GM12865 (cell line): ENCODE data around the gene SLC39A10.
A peak's percentile ranks its signal among the peaks of the same experiment; 100 is the strongest.

Experiments used
- DNase-seq: peaks from one replicate; pipeline ENCODE4 v3.0.0; 2010; ENCODE audit warnings: low read depth
- H3K4me3 ChIP-seq: 2 replicates; pipeline ENCODE4 v1.5.1; 2011; ENCODE audit warnings: mild to moderate bottlenecking, low read depth, low read length, control low read depth
- TF ChIP-seq, protein P1 (sequence below): IDR thresholded peaks from 2 replicates; pipeline ENCODE4 v1.5.1; 2011; ENCODE audit warnings: low read length, control low read depth, low read depth, inconsistent platforms; ENCODE audit not compliant: insufficient read depth; ENCODE audit errors: missing control alignments

Gene SLC39A10

DNA sequence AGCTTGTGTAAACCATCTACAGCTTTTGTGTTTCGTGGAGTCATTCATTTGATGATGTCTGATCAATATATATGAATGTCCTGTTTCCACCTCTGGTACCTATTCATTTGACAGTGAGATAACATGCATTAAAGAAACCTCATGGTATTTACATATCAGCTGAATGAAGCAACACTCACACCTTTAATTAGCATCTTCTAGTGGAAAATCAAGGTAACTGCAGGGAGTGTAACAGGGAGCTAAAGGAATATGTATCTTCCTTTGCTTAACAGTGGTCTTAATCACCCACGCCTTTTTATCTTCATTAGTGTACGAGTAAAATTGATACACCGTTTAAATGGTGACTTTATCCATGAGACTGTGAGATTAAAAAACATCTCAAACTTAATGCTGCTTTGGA is 15.6 kb downstream of the SLC39A10 start:
- DNase-seq: no peak
- TF ChIP-seq, protein P1, sequence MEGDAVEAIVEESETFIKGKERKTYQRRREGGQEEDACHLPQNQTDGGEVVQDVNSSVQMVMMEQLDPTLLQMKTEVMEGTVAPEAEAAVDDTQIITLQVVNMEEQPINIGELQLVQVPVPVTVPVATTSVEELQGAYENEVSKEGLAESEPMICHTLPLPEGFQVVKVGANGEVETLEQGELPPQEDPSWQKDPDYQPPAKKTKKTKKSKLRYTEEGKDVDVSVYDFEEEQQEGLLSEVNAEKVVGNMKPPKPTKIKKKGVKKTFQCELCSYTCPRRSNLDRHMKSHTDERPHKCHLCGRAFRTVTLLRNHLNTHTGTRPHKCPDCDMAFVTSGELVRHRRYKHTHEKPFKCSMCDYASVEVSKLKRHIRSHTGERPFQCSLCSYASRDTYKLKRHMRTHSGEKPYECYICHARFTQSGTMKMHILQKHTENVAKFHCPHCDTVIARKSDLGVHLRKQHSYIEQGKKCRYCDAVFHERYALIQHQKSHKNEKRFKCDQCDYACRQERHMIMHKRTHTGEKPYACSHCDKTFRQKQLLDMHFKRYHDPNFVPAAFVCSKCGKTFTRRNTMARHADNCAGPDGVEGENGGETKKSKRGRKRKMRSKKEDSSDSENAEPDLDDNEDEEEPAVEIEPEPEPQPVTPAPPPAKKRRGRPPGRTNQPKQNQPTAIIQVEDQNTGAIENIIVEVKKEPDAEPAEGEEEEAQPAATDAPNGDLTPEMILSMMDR: peak; percentile 7
- H3K4me3 ChIP-seq: no peak overlapping the region

DNA sequence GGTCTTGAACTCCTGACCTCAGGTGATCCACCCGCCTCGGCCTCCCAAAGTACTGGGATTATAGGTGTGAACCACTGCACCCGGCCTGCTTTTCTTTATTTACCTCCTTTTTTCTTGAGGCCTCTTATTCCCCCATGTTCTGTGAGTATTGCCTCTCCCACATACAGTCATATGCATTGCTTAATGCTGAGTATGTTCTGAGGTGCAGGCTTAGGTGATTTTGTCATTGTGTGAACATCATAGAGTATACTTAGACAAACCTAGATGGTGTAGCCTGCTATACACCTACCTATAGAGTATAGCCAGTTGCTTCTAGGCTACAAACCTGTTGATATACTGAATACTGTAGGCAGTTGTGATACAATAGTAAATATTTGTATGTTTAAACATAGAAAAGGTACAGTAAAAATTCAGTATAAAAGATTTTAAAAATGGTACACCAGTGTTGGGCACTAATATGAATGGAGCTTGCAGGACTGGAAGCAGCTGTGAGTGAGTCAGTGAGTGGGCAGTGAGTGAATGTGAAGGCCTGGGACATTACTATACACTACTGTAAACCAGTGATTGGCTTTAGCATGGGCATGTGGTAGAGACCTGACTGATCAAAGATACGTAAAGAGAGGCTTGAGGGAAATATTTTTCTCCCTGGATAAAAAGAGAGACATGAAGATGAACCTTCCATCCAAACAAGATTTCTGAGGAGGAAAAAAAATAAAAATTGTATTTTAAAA is 17.6 kb downstream of the SLC39A10 start:
- no peak overlapping the region for H3K4me3 ChIP-seq
- TF ChIP-seq, protein P1: no peak
- no peak for DNase-seq

DNA sequence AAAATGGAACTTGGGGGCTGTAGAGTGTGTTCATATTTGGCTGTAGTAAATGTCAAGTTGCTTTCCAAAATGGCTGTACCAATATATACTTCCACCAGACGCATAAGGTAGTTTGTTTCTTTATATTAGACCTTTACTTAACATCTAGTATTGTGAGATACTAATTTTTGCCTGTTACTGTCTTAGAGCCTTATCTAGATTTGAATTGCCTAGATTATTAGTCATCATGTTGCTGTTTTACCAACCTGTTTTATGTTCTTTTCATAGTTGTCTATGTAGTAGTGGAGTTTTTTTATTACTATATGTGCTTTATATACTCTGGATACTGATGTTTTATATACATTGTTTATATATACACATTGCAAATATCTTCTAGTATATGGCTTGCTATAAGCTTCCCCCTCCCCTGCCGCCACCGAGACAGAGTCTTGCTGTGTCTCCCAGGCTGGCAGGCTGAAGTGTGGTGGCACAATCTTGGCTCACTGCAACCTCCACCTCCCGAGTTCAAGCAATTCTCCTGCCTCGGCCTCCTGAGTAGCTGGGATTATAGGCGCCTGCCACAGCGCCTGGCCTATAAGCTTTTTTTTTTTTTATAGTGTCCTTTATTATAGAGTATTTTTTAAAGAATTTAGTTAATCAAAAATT is 18.9 kb downstream of the SLC39A10 start:
- H3K4me3 ChIP-seq: no peak overlapping the region
- no peak for DNase-seq
- TF ChIP-seq, protein P1: no peak

DNA sequence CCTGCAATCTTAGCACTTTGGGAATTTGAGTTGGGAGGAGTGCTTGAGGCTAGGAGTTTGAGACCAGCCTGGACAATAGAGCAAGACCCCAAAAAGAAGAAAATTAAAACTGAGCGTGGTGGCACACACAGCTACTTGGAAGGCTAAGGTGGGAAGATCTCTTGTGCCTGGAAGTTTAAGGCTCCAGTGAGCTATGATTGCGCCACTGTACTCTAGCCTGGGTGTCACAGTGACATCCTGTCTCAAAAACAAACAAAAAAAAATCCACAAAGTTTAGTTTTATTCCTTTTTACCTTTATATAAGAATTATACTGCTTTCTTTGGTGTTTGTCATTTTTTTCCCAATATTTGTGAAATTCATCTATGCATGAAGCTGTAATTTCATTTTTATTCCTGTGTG is 20.3 kb downstream of the SLC39A10 start:
- TF ChIP-seq, protein P1: no peak
- no peak overlapping the region for H3K4me3 ChIP-seq
- DNase-seq: no peak

DNA sequence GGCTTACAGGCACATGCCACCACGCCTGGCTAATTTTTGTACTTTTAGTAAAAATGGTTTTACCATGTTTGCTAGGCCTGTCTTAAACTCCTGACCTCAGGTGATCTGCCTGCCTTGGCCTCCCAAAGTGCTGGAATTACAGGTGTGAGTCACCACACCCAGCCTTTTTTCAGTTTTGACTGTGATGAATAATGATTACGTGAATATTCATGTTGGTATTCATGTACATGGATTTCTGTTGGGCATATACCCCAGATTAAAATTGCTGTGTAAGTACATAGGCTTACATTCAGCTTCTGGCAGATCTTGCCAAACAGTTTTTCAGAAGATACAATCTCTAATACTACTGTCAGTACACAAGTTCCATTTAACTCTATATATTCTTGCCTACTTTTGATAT is 20.9 kb downstream of the SLC39A10 start:
- TF ChIP-seq, protein P1: no peak
- H3K4me3 ChIP-seq: no peak overlapping the region
- DNase-seq: no peak

DNA sequence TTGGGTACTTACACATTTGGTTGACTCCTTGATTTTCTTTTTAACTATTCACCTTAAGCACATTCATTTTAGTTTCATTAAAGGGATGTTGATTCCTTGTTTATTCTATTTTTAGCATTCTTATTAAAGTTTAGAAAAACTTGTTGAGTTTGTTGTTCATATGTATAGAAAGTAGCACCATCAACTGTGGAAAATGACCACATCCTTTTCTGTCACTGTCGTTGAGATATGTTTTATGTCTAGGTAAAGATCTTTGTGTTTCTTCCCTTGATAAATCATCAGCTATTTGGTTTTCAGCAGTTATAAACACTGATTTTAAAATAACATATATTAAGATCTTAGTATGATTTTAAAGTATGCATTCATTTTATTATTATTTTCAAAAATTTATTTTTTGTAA is 25.1 kb downstream of the SLC39A10 start:
- TF ChIP-seq, protein P1: no peak
- H3K4me3 ChIP-seq: no peak overlapping the region
- no peak for DNase-seq
